Choroid plexus epithelial cell (primary cell): Measurements from ENCODE around the gene GPR82.
A peak's percentile ranks its signal among the peaks of the same experiment; 100 is the strongest.

Experiments used
- DNase-seq: peaks from one replicate; pipeline ENCODE4 v3.0.0-alpha.2; 2010; ENCODE audit warnings: low read depth
- H3K4me3 ChIP-seq: 2 replicates; pipeline ENCODE4 v1.5.1; 2011; ENCODE audit warnings: low read depth, mild to moderate bottlenecking, control low read depth, low read length, moderate library complexity
- TF ChIP-seq, protein P1 (sequence below): conservative IDR thresholded peaks from 2 replicates; pipeline ENCODE4 v1.5.1; 2011; ENCODE audit warnings: low read depth, mild to moderate bottlenecking, control low read depth, inconsistent platforms, low read length, moderate library complexity

Gene GPR82

DNA sequence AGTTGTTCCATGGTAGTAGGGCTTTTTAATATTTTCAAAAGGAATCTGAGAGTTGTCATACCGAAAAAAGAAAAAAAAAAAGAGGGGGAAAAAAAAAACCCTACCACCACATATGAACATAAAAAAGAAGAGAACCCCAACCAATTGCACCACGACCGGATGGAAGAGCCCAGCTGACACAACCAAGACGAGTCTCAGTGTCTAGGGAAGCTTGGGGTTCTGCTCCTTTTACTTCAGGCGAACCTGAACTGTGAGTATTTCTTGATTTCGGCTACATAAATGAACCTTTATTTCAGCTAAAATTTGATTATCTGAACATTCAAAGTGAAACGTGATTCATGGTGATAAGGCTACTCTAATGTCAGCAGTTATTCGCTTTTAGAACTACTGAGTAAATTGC lies 35.1 kb upstream of the GPR82 start, which contains the start of gene GPR34:
Gene GPR34 (plus strand): TSS at position 139 of the 400 bp plus-strand sequence. CDS start 6,661 bp downstream, outside the sequence.
- DNase-seq: no peak
- TF ChIP-seq, protein P1, sequence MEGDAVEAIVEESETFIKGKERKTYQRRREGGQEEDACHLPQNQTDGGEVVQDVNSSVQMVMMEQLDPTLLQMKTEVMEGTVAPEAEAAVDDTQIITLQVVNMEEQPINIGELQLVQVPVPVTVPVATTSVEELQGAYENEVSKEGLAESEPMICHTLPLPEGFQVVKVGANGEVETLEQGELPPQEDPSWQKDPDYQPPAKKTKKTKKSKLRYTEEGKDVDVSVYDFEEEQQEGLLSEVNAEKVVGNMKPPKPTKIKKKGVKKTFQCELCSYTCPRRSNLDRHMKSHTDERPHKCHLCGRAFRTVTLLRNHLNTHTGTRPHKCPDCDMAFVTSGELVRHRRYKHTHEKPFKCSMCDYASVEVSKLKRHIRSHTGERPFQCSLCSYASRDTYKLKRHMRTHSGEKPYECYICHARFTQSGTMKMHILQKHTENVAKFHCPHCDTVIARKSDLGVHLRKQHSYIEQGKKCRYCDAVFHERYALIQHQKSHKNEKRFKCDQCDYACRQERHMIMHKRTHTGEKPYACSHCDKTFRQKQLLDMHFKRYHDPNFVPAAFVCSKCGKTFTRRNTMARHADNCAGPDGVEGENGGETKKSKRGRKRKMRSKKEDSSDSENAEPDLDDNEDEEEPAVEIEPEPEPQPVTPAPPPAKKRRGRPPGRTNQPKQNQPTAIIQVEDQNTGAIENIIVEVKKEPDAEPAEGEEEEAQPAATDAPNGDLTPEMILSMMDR: no peak
- H3K4me3 ChIP-seq: no peak within 1 kb of the TSS

DNA sequence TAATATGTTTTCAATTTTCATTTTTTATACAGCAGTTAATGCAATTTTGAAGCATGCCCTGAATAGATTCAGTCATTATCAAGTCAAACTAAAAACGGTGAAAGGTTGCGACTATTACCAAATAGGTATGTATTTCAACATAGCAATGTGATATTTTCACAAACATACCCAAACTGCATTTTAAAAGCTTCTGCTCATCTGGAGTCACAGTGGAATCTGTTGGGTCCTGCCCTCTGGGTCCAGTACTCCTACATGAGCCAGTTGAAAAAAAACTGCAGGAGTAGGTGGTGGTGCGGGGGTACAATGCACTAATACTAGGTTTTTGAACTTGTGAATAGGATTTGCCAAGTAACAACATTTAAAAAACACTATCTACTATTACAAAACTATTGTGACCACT lies 34.3 kb upstream of the GPR82 start:
- peak; percentile 62 for DNase-seq
- H3K4me3 ChIP-seq: no peak overlapping the region
- TF ChIP-seq, protein P1: no peak

DNA sequence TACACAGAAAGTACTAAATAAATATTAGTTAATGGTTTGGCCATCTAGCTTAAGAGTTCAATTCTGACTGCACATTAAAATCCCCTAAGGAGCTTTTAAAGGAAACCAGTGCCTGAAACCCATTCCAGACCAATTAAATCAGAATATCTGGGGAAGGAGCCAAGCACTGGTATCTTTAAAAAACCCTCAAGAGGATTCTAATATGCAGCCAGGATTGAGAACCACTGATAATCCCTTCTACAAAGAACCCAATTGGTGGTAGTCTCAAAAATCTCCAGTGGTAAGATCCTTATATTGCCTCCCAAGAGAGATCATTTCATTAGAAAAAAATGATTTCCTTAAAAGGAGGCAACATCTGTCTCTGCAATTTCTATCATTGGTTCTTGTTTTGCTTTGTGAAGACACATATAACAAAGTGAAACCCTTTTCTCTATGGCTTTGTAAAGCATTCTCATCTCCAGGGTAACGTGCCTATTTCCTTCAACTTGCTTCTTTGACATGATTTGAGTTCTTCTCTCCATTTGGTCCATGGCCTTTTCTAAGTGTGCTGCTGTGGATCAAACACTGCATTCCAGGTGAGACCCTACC lies 31.7 kb upstream of the GPR82 start:
- no peak overlapping the region for H3K4me3 ChIP-seq
- DNase-seq: peak; percentile 79
- TF ChIP-seq, protein P1: no peak

DNA sequence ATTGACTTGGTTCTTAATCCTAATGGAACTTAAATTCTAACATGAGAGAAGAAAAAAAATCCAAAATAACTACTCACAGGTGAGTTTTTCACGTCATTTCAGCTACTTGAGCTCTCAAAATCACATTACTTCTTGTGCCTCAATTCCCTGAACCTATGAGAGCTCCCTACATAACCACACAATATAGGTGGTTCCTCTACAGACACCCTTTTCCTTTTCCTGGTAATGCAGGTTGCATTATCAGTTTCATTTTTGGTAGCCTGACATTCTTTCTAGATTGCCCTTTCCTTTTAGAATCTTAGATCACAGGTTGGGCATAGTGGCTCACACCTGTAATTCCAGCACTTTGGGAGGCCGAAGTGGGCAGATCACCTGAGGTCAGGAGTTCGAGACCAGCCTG lies 31.0 kb upstream of the GPR82 start:
- H3K4me3 ChIP-seq: no peak overlapping the region
- TF ChIP-seq, protein P1: no peak
- DNase-seq: no peak

DNA sequence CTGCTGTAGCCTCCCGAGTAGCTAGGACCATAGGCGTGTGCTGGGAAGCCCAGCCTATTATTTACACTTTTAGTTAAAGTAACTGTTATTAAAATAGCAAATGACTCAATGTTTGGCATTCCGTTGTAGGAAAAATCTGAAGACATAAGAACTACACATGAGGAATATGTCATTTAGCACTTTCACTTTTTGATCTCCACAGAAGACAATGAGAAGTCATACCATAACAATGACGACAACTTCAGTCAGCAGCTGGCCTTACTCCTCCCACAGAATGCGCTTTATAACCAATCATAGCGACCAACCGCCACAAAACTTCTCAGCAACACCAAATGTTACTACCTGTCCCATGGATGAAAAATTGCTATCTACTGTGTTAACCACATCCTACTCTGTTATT lies 28.6 kb upstream of the GPR82 start:
- DNase-seq: peak; percentile 20
- no peak overlapping the region for H3K4me3 ChIP-seq
- TF ChIP-seq, protein P1: no peak

DNA sequence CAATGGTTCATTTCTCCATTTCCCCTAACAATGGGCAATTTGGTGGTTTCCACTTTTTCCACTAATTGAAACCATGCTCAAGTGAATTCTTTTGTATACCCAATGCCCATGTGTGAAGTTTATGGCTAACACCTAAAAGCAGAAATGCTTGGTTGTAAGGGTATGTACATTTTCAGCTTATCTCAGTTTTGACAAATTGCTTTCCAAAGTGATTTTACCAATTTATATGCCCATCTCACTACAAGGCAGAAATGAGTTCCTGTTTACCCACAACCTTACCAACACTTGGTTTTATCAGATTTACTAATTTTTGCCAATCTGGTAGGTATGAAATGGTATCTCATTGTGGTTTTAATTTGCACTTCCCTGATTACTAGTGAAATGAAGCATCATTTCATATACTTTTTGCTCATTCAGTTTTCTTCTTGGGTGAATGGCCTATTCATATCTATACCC lies 20.4 kb upstream of the GPR82 start:
- TF ChIP-seq, protein P1: no peak
- no peak overlapping the region for H3K4me3 ChIP-seq
- DNase-seq: no peak

DNA sequence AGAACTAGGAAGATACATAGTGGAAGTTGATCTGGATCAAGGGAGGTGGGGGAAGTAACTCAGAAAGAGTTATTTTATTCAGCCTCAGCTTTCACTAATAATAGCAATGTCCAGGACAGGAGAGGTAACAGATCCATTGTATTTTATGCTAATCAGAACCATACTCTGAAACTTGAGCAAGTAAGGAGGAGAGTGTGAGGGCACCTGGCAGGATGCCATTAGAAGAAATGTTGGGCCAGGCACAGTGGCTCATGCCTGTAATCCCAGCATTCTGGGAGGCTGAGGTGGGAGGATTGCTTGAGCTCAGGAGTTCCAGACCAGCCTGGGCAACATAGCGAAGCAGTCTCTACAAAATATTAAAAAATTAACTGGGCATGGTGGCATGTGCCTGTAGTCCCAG lies 18.9 kb upstream of the GPR82 start:
- no peak overlapping the region for H3K4me3 ChIP-seq
- no peak for DNase-seq
- TF ChIP-seq, protein P1: no peak
